Measurements from ENCODE around the gene MB21D2. TPM values are rescaled to one million over a fixed set of nuclear protein-coding genes. Genes with fewer than 3 reads are reported as not detected.

The MB21D2 gene
- polyA plus RNA-seq, 3 donors from 2014 or later, result 0.07 to 0.53 TPM; not detected in 1

GRCh38 chr3:192747145-192747544 is 170.5 kb downstream of the MB21D2 start:
- Mint-ChIP-seq H3K9me3 (peaks cover 0 to 18% (median 7%) of the 10 kb centered on the region in 6 donors), H3K4me1 (no peaks in the 10 kb centered on the region), H3K36me3 (peaks cover 0 to 3% (median 0%) of the 10 kb centered on the region in 3 donors), H3K4me3 (no peak overlapping the region), H3K27me3 (ENCODE audit: low read depth in 3 of 3) (peaks cover 0 to 2% (median 2%) of the 10 kb centered on the region in 3 donors), H3K27ac (no peak overlapping the region)
- no peak for DNase-seq

Other genes with a start within 250 kb of the MB21D2 start
- gene FGF12, start 190.3 kb downstream of the MB21D2 start, polyA plus RNA-seq, result not detected

Measured in immature natural killer cell (primary cell).